HG03558 (cell line): ENCODE data around the gene NBDY.
"Not testable (repeated sequence)": the region's sequence is repeated elsewhere in the genome, so short reads cannot be mapped to it uniquely, and the experiment has no call there.

ENCODE experiments used
- ATAC-seq: cut with Tn5 transposase; IDR thresholded peaks from one replicate; pipeline ENCODE4 v1.9.1; 2021; ENCODE audit warnings: moderate number of reproducible peaks; ENCODE audit not compliant: unreplicated experiment; ENCODE audit errors: extremely low read depth

NBDY gene

DNA sequence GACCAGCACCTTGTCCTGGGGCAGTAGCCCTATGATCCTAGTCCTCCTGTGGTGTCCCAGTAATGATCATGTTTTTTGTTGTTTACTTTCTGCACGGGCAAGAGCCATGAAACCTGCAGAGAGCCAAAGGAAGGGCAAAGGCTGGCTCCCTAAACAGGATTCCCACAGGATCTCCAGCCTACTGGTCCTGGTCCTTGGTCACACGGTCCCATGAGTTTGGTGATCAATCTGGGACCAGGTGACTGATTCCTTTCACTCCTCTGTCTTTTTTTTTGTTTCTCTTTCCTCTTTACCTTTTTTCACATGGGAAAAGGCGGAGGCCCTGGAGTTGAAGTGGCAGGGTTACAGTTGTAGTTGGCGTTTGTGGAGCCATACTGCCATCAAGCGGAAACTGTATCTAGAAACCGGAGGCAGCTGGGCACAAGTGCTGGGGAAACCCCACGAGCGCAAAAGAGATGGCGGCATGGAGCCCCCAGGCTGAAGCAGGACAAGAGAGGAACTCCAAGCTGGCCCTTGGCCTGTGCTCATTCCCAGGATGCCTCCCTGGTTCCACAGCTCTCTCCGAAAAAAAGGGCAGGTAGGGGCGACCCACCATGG, 34.6 kb downstream of the NBDY start:
- ATAC-seq = no peak

GRCh38 chrX:56764153-56764974, 35.3 kb downstream of the NBDY start:
- ATAC-seq = peak; percentile 25

DNA sequence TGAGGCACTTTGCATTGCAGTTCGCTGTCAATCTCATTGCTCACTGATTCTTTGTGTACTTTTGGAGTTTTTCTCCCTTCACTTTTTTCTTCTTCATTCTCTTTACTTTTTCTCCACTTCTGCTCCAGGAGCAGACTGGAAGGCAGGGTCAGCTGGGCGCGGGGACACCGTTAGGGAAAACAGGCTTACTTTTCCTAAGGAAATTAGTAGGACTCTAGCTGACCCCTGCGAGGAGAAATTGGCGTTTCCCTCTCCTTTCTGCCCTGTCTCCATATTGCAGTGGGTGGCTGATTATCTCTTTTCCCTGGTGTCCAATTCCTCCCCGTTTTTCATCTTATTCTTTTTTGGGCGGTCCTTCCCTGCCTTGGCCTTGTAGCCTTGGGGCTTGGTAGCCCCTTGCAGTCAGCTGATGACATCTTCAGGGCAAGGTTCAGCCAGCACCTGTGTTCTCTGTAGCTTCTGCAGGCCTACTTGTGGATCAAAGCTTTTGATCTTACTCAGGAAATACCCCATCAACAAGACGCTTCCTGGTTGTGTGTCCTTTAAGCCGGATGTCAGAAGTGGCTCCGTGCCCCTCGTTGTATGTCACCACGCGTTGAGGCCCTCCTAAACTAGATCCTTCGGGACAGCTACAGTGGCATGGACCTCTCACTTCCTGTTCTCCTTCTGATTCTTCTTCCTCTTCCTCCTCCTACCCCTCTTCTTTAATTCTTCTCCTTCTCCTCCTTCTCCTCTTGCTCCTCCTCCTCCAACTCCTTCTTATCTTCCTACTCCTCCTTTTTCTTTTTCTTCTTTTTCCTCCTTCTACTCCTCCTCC, 36.1 kb downstream of the NBDY start:
- ATAC-seq = no peak

GRCh38 chrX:56765811-56766553, 36.9 kb downstream of the NBDY start:
- no peak for ATAC-seq

GRCh38 chrX:56766554-56767347, 37.7 kb downstream of the NBDY start:
- no peak for ATAC-seq

DNA sequence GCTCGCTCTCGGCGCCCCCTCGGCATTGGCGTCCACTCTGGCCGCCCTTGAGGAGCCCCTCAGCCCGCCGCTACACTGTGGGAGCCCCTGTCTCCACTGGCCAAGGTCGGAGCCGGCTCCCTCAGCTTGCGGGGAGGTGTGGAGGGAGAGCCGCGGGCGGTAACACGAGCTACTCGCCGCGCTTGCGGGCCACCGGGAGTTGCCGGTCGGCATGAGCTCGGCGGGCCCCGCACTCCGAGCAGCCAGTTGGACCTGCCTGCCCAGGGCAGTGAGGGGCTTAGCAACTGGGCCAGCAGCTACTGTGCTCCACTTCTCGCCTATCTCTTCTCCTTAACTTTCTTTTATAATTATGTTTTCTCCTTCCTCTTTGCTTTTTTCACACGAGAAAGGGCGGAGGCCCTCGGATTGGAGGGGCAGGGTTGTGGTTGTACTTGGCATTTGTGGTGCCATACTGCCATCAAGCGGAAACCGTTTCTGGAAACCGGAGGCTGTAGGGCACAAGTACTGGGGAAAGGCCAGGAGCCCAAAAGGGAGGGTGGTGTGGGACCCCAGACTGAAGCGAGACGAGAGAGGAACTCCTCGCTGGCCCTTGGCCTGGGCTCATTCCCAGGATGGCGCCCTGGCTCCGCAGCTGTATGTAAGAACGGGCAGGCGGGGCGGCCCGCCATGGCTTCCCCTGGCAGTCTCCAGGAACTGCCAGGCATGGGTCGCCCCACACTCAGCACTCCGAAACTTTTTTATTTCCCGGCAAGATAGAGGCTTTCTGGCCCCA, 38.5 kb downstream of the NBDY start:
- ATAC-seq = not testable (repeated sequence)

DNA sequence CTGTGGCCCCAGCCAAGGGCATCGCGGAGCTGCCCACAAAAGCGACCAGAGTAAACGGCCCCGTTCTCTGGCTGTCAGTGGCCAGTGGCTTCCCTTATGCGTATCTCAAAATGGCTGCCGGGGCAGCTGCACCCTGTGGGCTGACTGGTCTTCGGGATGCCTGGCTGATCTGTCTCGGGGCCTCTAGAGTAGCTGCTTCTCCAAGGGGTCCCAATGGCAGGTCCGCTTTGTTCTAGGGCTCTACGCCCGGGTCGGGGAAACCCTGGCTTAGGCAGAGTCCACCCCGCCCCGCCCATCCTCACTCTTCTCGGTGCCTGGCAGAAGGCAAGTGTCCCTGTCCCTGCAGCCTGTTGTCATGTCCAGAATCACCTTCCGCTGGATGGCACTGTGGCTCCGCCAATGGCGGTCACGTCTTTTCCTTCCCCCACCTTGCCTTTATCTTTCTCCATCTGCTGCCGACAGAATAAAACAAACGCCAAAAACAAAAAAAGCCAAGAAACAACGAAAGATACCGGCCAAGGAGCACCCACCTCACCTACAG, 39.1 kb downstream of the NBDY start:
- not testable (repeated sequence) for ATAC-seq

DNA sequence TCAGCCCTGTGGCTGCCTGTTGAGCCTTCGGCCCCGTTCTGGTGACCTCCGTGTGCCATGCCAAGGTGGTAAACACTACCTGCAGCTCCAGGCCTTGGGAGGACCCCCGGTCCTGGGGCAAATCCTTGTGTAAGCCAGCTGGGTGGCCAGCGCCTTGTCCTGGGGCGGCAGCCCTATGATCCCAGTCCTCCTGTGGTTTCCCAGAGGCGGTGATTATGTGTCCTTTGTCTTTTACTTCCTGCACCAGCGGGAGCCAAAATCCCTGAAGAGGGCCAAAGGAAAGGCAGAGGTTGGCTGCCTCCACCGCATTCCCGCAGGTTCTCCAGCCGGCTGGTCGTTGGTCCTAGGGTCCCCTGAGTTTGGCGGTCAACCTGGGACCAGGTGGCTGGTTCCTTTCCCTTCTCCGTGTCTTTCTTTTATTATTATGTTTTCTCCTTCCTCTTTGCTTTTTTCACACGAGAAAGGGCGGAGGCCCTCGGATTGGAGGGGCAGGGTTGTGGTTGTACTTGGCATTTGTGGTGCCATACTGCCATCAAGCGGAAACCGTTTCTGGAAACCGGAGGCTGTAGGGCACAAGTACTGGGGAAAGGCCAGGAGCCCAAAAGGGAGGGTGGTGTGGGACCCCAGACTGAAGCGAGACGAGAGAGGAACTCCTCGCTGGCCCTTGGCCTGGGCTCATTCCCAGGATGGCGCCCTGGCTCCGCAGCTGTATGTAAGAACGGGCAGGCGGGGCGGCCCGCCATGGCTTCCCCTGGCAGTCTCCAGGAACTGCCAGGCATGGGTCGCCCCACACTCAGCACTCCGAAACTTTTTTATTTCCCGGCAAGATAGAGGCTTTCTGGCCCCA, 43.9 kb downstream of the NBDY start:
- not testable (repeated sequence) for ATAC-seq

GRCh38 chrX:56773522-56774060, 44.5 kb downstream of the NBDY start:
- peak; percentile 20 for ATAC-seq

GRCh38 chrX:56778099-56778923, 49.3 kb downstream of the NBDY start:
- peak; percentile 24 for ATAC-seq

DNA sequence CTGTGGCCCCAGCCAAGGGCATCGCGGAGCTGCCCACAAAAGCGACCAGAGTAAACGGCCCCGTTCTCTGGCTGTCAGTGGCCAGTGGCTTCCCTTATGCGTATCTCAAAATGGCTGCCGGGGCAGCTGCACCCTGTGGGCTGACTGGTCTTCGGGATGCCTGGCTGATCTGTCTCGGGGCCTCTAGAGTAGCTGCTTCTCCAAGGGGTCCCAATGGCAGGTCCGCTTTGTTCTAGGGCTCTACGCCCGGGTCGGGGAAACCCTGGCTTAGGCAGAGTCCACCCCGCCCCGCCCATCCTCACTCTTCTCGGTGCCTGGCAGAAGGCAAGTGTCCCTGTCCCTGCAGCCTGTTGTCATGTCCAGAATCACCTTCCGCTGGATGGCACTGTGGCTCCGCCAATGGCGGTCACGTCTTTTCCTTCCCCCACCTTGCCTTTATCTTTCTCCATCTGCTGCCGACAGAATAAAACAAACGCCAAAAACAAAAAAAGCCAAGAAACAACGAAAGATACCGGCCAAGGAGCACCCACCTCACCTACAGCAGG, 50.0 kb downstream of the NBDY start:
- peak; percentile 29 for ATAC-seq

GRCh38 chrX:56780681-56781649, 51.9 kb downstream of the NBDY start:
- not testable (repeated sequence) for ATAC-seq

DNA sequence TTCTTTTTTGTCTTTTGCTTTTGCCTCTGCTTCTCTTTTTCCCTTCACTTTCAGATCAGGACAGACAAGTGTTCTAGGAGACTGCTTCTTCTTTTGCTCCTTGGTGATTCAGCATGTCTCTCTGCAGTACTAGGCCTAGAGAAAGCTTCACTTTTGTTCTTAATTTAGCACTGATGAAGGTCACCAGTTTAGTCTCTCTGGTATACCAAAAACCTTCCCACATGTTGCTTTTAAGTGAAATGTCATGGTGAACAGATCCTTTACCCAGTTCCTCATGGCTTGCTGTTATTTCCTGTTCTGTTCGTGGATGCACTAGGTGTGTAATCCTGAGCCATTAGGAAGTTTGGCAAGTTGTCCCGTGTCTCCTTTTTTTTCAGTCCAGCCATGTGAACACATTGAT, 53.3 kb downstream of the NBDY start:
- no peak for ATAC-seq

GRCh38 chrX:56782791-56783449, 53.9 kb downstream of the NBDY start:
- ATAC-seq = no peak

DNA sequence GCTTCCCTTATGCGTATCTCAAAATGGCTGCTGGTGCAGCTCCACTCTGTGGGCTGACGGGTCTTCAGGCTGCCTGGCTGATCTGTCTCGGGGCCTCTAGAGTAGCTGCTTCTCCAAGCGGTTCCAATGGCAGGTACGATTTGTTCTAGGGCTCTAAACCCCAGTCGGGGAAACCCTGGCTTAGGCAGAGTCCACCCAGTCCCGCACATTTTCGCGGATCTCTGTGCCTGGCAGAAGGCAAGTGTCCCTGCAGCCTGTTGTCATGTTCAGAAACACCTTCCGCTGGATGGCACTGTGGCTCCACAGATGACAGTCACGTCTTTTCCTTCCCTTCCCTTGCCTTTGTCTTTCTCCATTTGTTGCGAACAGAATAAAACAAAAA, 54.4 kb downstream of the NBDY start:
- ATAC-seq = no peak
